T47D (cell line): ENCODE results near the gene WRNIP1.

Experiments
- DNase-seq, 2 experiments: peaks; one replicate each; pipeline versions ENCODE4 v3.0.0 to v3.0.0-alpha.2; 2011 to 2012; ENCODE audit warnings: low read depth in 1 of 2, low spot score in 1 of 2
- JUND ChIP-seq: IDR thresholded peaks from 2 replicates; pipeline ENCODE4 v1.6.1; 2012; ENCODE audit warnings: low read depth
- in situ Hi-C: cut with HindIII; loops from 2 replicates; pipeline ENCODE4 v1.10.0; 2016; ENCODE audit warnings: low sequenced_read_pairs, low pct_unique_long_range_greater_than_20kb

Gene WRNIP1

DNA sequence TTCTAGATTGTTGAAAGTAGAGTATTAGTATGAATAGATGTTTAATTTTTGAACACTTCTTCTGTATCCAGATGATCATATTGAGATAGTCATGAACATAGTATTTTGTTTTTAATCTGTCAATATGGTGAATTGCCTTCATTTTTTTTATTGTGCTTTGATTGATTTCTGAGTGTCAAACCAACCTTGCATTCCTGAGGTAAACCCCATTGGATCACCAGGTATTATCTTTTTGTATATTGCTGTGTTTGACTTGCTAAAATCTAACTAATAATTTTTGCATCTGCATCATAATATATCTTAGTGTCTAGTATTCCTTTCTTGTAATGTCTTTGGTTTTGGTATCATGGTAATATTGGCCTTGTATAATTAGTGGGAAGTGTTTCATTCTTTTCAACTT is 51.0 kb downstream of the WRNIP1 start:
- TF ChIP-seq JUND = no peak
- in situ Hi-C loops = no loop called here
- no peak for DNase-seq

DNA sequence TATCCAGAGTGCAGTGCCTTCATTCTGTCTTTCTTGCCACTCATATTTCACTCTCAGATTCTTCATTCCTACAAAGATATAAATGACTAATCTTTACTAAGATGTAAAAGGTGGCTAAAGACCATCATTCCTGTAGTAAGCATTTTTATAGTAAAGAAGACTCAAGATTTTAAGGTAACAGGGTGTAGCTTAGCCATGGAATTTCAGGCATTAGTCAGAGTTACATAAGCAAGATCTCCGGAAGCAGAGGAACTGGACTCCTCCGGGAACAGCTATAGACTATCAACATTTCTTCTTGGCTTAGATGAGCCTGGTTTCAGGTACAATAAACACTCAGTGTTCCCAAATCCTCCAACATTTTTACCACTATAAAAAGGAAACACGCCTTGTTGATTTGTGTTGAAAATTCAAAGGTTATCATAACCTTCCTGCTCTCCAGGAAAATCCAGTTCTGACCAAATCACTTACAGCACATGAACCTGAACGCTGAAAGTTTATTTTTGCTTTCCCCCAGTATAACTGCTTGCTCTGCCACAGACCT is 52.8 kb downstream of the WRNIP1 start:
- TF ChIP-seq JUND = no peak
- in situ Hi-C loops = no loop called here
- no peak for DNase-seq

GRCh38 chr6:2818593-2818992 is 53.4 kb downstream of the WRNIP1 start:
- TF ChIP-seq JUND = no peak
- no peak for DNase-seq
- in situ Hi-C loops = no loop called here

- DNase-seq = no peak
- in situ Hi-C loops = no loop called here
- TF ChIP-seq JUND = no peak
These were observed 53.9 kb downstream of the WRNIP1 start for GRCh38 chr6:2819115-2819514.

- in situ Hi-C loops = no loop called here
- no peak for TF ChIP-seq JUND
- DNase-seq = no peak
These were observed 54.8 kb downstream of the WRNIP1 start for GRCh38 chr6:2819978-2820377.

DNA sequence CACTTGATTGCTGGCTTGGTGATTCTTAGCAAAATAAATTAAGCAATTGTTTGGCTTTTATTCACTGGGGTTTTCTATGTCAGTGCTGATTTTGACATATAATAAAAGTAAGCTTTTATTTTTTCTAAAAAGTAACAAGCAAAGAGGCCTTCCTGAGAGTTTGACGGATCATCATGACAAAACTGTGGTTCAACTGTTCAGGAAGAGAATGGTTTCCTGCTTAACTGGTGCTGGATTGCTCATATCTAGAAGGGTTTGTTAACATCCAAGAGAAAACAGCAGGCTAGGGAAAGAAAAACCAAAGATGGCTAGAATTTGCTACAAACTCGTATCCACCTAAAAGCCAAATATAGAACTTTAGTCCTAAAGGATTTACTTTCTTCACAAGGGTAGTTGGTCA is 55.2 kb downstream of the WRNIP1 start:
- DNase-seq = no peak
- in situ Hi-C loops = no loop called here
- TF ChIP-seq JUND = no peak

- no peak for DNase-seq
- in situ Hi-C loops = no loop called here
- no peak for TF ChIP-seq JUND
These were observed 56.4 kb downstream of the WRNIP1 start for GRCh38 chr6:2821554-2821953.

DNA sequence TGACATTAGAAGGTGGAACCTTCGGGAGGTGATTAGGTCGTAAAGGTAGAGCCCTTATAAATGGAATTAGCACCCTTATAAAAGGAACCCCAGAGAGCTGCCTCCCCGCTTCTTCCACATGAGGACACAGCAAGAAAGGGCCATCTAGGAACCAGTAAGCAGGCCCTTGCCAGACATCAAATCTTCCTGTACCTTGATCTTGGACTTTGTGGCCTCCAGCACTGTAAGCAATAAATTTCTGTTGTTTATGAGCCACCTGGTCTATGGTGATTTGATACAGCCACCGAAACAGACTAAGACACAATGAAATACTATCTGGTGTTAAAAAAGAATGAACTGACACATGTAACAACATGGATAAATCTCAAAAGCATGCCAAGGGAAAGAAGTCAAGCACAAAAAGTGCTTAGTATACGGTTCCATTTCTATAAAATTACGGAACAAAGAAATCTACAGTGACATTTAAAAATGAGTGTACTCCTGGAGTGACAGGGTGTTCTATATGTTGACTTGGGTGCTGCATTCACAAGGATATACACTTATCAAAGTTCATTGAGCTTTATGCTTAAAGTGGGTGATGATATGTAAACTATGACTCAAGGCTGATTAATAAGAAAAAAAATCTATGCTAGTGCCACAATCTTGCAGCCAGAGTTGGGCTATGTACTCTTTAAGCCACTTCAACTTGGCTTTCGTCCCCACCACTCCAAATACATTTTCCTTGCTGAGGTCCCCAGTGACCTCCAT is 58.1 kb downstream of the WRNIP1 start:
- DNase-seq = no peak
- no peak for TF ChIP-seq JUND
- in situ Hi-C loops = no loop called here

DNA sequence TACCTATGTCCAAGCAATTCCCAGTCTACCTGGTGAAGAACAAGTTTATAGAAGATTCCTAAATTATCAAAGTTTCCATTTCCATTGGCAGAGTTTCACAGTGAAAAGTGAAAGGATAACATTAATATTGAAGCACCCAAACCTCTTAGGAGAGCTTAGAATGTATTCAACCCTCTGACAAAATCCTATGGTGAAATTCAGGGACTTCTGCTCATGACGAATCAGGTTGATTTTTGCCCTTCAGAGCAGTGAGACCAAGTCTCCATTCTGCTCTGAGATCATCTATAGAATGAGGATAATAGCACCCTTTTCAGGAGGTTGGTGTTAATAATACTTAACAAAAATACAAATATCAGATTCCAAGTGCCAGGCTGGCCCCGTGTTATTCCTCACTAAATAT is 60.9 kb downstream of the WRNIP1 start:
- no peak for DNase-seq
- in situ Hi-C loops = no loop called here

GRCh38 chr6:2827142-2827541 is 61.9 kb downstream of the WRNIP1 start:
- no peak for TF ChIP-seq JUND
- in situ Hi-C loops = no loop called here
- DNase-seq = no peak

More for the DNA sequence above, 60.9 kb downstream of the WRNIP1 start:
- TF ChIP-seq JUND = no peak

- no peak for DNase-seq
- in situ Hi-C loops = no loop called here
These were observed 63.4 kb downstream of the WRNIP1 start for GRCh38 chr6:2828629-2829028.

GRCh38 chr6:2829253-2829652 is 64.1 kb downstream of the WRNIP1 start:
- in situ Hi-C loops = no loop called here
- DNase-seq = no peak

More at GRCh38 chr6:2828629-2829028, 63.4 kb downstream of the WRNIP1 start:
- TF ChIP-seq JUND = no peak

DNA sequence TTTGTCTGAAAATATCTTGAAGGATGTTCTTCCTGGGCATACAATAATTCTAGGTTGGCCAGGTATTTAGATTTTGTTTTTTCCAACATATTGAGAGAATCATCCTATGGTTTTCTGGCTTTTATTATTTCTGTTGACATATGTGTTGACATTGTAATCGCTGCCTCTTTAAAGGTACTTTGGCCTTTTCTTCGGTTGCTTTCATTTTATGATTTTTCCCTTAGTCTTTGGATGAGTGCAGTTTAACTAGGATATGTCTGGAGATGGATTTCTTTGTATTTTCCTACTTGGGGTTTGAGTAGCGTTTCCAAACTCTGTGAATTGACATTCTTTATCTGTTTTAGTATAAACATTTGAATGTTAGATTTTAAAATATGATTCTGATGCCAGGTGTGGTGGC is 65.0 kb downstream of the WRNIP1 start:
- TF ChIP-seq JUND = no peak
- DNase-seq = no peak
- in situ Hi-C loops = no loop called here

More at GRCh38 chr6:2829253-2829652, 64.1 kb downstream of the WRNIP1 start:
- TF ChIP-seq JUND = no peak

DNA sequence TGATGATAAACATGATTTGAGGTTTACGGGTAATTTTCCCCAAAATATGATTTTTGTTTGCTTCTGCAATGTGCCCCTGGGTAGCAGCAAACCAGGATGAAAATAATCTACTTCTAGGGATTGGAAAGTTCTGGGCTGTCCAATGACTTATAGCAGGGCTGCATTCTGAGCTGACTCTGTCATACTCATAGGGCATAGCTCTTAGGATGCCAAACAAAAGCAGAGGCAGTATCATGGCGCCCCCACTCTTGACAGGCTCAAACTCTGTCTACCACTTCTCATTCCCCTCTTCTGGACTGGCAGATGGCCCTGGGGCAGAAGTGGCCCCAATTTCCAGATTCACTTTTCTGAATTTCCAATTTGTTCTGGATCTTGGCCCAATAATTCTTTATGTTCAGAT is 66.2 kb downstream of the WRNIP1 start:
- no peak for TF ChIP-seq JUND
- DNase-seq = no peak
- in situ Hi-C loops = no loop called here
